Large intestine (tissue), 3 donors: Measurements from ENCODE around the gene DOK3. TPM values are rescaled to one million over a fixed set of nuclear protein-coding genes. Genes with fewer than 3 reads are reported as not detected.

ENCODE experiments used
- DNase-seq, 2 donors: peaks; one replicate each; pipeline versions ENCODE4 v3.0.0 to v3.0.0-alpha.2; 2013
- H3K27ac ChIP-seq: one replicate; pipeline ENCODE4 v1.5.1; 2013; ENCODE audit warnings: low read length
- H3K27me3 ChIP-seq: 2 replicates; pipeline ENCODE4 v1.6.1; 2013; ENCODE audit warnings: low read length; ENCODE audit not compliant: control insufficient read depth, insufficient read depth
- H3K36me3 ChIP-seq: 2 replicates; pipeline ENCODE4 v1.6.1; 2013; ENCODE audit warnings: low read length; ENCODE audit not compliant: control insufficient read depth, insufficient read depth
- H3K4me1 ChIP-seq: one replicate; pipeline ENCODE4 v1.6.1; 2013; ENCODE audit warnings: low read length; ENCODE audit not compliant: control insufficient read depth, insufficient read depth
- H3K4me3 ChIP-seq: one replicate; pipeline ENCODE4 v1.5.1; 2013; ENCODE audit warnings: low read length
- H3K9me3 ChIP-seq: one replicate; pipeline ENCODE4 v1.6.1; 2013; ENCODE audit warnings: mild to moderate bottlenecking, low read depth, low read length, moderate library complexity; ENCODE audit not compliant: control insufficient read depth
- WGBS: methylation state at CpG from one replicate; pipeline ENCODE4 v1.1.5; 2013; ENCODE audit warnings: low lambda C conversion rate; ENCODE audit not compliant: insufficient coverage; 5-methylcytosine and 5-hydroxymethylcytosine counted together
- polyA plus RNA-seq: library from polyadenylated mRNA; unstranded; fragments of 120-200 nt; gene quantifications from one replicate; pipeline ENCODE4 v1.2.1, GENCODE V29; 2013

Gene DOK3
- polyA plus RNA-seq, 1 donor, result 4.7 TPM

GRCh38 chr5:177524539-177524900 is 14.9 kb upstream of the DOK3 start:
- Histone ChIP-seq H3K27me3 (no peaks in the 10 kb centered on the region), H3K9me3 (no peaks in the 10 kb centered on the region), H3K27ac (no peak overlapping the region), H3K36me3 (peaks cover 89% of the 10 kb centered on the region), H3K4me3 (no peak overlapping the region), H3K4me1 (no peaks in the 10 kb centered on the region)
- no CpG with 5 or more reads among the region's 12 CpGs for WGBS
- DNase-seq, result no peak

- Histone ChIP-seq H3K27ac (no peak overlapping the region), H3K9me3 (no peaks in the 10 kb centered on the region), H3K4me3 (no peak overlapping the region), H3K27me3 (no peaks in the 10 kb centered on the region), H3K36me3 (peaks cover 89% of the 10 kb centered on the region), H3K4me1 (peaks cover 5% of the 10 kb centered on the region)
- WGBS, result no CpG with 5 or more reads among the region's 19 CpGs
- no peak for DNase-seq
Observed at GRCh38 chr5:177523711-177524538, 14.3 kb upstream of the DOK3 start.

- peaks cover 61% of the 10 kb centered on the region for H3K36me3 ChIP-seq
- H3K27me3 ChIP-seq, result no peaks in the 10 kb centered on the region
- WGBS, result no CpG with 5 or more reads among the region's 2 CpGs
- peaks cover 8% of the 10 kb centered on the region for H3K4me1 ChIP-seq
- no peaks in the 10 kb centered on the region for H3K9me3 ChIP-seq
- no peak for DNase-seq
- no peak overlapping the region for H3K27ac ChIP-seq
- no peak overlapping the region for H3K4me3 ChIP-seq
Observed at GRCh38 chr5:177520916-177521513, 11.4 kb upstream of the DOK3 start.

GRCh38 chr5:177520271-177520670 is 10.6 kb upstream of the DOK3 start:
- Histone ChIP-seq H3K27ac (no peak overlapping the region), H3K27me3 (no peaks in the 10 kb centered on the region), H3K36me3 (peaks cover 59% of the 10 kb centered on the region), H3K9me3 (no peaks in the 10 kb centered on the region), H3K4me1 (peaks cover 15% of the 10 kb centered on the region), H3K4me3 (no peak overlapping the region)
- WGBS, result no CpG with 5 or more reads among the region's 3 CpGs
- DNase-seq, result no peak

- DNase-seq, result no peak
- H3K27ac ChIP-seq, result no peak overlapping the region
- peaks cover 59% of the 10 kb centered on the region for H3K36me3 ChIP-seq
- H3K27me3 ChIP-seq, result no peaks in the 10 kb centered on the region
- no peaks in the 10 kb centered on the region for H3K9me3 ChIP-seq
- 85% methylated on average over 2 of the region's 13 CpGs for WGBS
- H3K4me3 ChIP-seq, result no peak overlapping the region
- H3K4me1 ChIP-seq, result peaks cover 15% of the 10 kb centered on the region
Observed at GRCh38 chr5:177519463-177520235, 10.0 kb upstream of the DOK3 start.

- no peaks in the 10 kb centered on the region for H3K9me3 ChIP-seq
- peak within 1 kb of the TSS; percentile 93 for H3K4me3 ChIP-seq
- peaks cover 67% of the 10 kb centered on the region for H3K36me3 ChIP-seq
- no CpG with 5 or more reads among the region's 96 CpGs for WGBS
- peaks cover 15% of the 10 kb centered on the region for H3K4me1 ChIP-seq
- peak within 1 kb of the TSS; percentile 68 for H3K27ac ChIP-seq
- no peaks in the 10 kb centered on the region for H3K27me3 ChIP-seq
- DNase-seq, result peak; percentile 98 to 99
Observed at GRCh38 chr5:177516601-177517568, 7.3 kb upstream of the DOK3 start, which contains the start of gene DDX41. TSS of gene DDX41 (minus strand) at chr5:177516961. CDS start at chr5:177516945, 16 bp downstream.

- WGBS, result no CpG with 5 or more reads among the region's 7 CpGs
- no peaks in the 10 kb centered on the region for H3K9me3 ChIP-seq
- H3K27me3 ChIP-seq, result no peaks in the 10 kb centered on the region
- H3K4me1 ChIP-seq, result peaks cover 15% of the 10 kb centered on the region
- no peak for DNase-seq
- no peak overlapping the region for H3K27ac ChIP-seq
- H3K4me3 ChIP-seq, result peak overlapping the region; percentile 93
- peaks cover 66% of the 10 kb centered on the region for H3K36me3 ChIP-seq
Observed at GRCh38 chr5:177515580-177515979, 6.0 kb upstream of the DOK3 start.

- no peaks in the 10 kb centered on the region for H3K9me3 ChIP-seq
- DNase-seq, result no peak
- peaks cover 15% of the 10 kb centered on the region for H3K4me1 ChIP-seq
- H3K27ac ChIP-seq, result no peak overlapping the region
- H3K4me3 ChIP-seq, result no peak overlapping the region
- H3K36me3 ChIP-seq, result peaks cover 58% of the 10 kb centered on the region
- H3K27me3 ChIP-seq, result no peaks in the 10 kb centered on the region
- WGBS, result no CpG with 5 or more reads among the region's 11 CpGs
Observed at GRCh38 chr5:177514541-177514940, 4.9 kb upstream of the DOK3 start.

GRCh38 chr5:177513500-177513899 is 3.9 kb upstream of the DOK3 start:
- Histone ChIP-seq H3K4me3 (no peak overlapping the region), H3K4me1 (peaks cover 9% of the 10 kb centered on the region), H3K27ac (no peak overlapping the region), H3K36me3 (peaks cover 51% of the 10 kb centered on the region), H3K9me3 (no peaks in the 10 kb centered on the region), H3K27me3 (no peaks in the 10 kb centered on the region)
- no peak for DNase-seq
- WGBS, result no CpG with 5 or more reads among the region's 15 CpGs
